HepG2 (cell line): ENCODE data around the gene INO80C. TPM values are rescaled to one million over a fixed set of nuclear protein-coding genes. Genes with fewer than 3 reads are reported as not detected.

Experiments
- ATF7-NPFF ChIP-seq: sonication (generic); formaldehyde crosslinking; IDR thresholded peaks from 2 replicates; pipeline ENCODE4 v1.8.1; 2023; ENCODE audit warnings: mild to moderate bottlenecking, low read depth, missing genetic modification reagents, moderate library complexity
- EP300 ChIP-seq, 3 experiments: sonication (generic) in 1 of 3; formaldehyde crosslinking in 1 of 3; IDR thresholded peaks; 2 replicates each; pipeline versions ENCODE4 v1.5.1 to v1.6.1; 2011 to 2020; ENCODE audit warnings: low read depth in 2 of 3, low read length in 2 of 3, borderline replicate concordance in 1 of 3, improper control_type of control experiment in 1 of 3, mild to moderate bottlenecking in 1 of 3, missing genetic modification reagents in 1 of 3, moderate library complexity in 1 of 3
- EZH2 ChIP-seq: conservative IDR thresholded peaks from 2 replicates; pipeline ENCODE4 v1.6.1; 2012; ENCODE audit warnings: mild to moderate bottlenecking, low read depth, low read length, moderate library complexity
- HDAC2 ChIP-seq: sonication (generic); formaldehyde crosslinking; IDR thresholded peaks from 2 replicates; pipeline ENCODE4 v1.4.0; 2020; ENCODE audit warnings: missing genetic modification reagents
- NONO ChIP-seq, 2 experiments: fragments of 450-650 bp in 1 of 2; sonication (generic) in 1 of 2; formaldehyde crosslinking in 1 of 2; IDR thresholded peaks in 1 of 2; conservative IDR thresholded peaks in 1 of 2; 2 replicates each; pipeline versions ENCODE4 v1.6.1 to v1.8.0; 2017 to 2022; ENCODE audit warnings: mild to moderate bottlenecking in 1 of 2, missing genetic modification reagents in 1 of 2, moderate library complexity in 1 of 2
- PAXIP1 ChIP-seq: sonication (generic); formaldehyde crosslinking; conservative IDR thresholded peaks from 2 replicates; pipeline ENCODE4 v1.4.0; 2020; ENCODE audit warnings: mild to moderate bottlenecking, missing genetic modification reagents, moderate library complexity
- RERE ChIP-seq: IDR thresholded peaks from 2 replicates; pipeline ENCODE4 v1.6.1; 2016; ENCODE audit warnings: low read depth, missing genetic modification reagents, missing compliant biosample characterization
- RFX3 ChIP-seq: IDR thresholded peaks from 2 replicates; pipeline ENCODE4 v1.6.1; 2016; ENCODE audit warnings: missing biosample characterization, missing genetic modification reagents
- SALL1 ChIP-seq: sonication (generic); formaldehyde crosslinking; IDR thresholded peaks from 2 replicates; pipeline ENCODE4 v1.8.0; 2022; ENCODE audit warnings: mild to moderate bottlenecking, missing genetic modification reagents
- TP53 ChIP-seq: sonication (generic); formaldehyde crosslinking; conservative IDR thresholded peaks from 2 replicates; pipeline ENCODE4 v1.4.0; 2020; ENCODE audit warnings: missing genetic modification reagents
- YY1 ChIP-seq: IDR thresholded peaks from 2 replicates; pipeline ENCODE4 v1.6.1; 2011; ENCODE audit warnings: low read length, low read depth, moderate library complexity, mild to moderate bottlenecking; ENCODE audit not compliant: insufficient read depth, insufficient replicate concordance
- ZBTB20 ChIP-seq: sonication (generic); formaldehyde crosslinking; IDR thresholded peaks from 2 replicates; pipeline ENCODE4 v1.8.1; 2023; ENCODE audit warnings: missing genetic modification reagents, low read depth, mild to moderate bottlenecking, borderline replicate concordance
- ZFP62 ChIP-seq: sonication (generic); formaldehyde crosslinking; IDR thresholded peaks from 2 replicates; pipeline ENCODE4 v1.4.0; 2020; ENCODE audit warnings: missing genetic modification reagents
- ZGPAT ChIP-seq: IDR thresholded peaks from 2 replicates; pipeline ENCODE4 v1.6.1; 2016; ENCODE audit warnings: mild to moderate bottlenecking
- ZNF232 ChIP-seq: sonication (generic); formaldehyde crosslinking; IDR thresholded peaks from 2 replicates; pipeline ENCODE4 v1.4.0; 2020; ENCODE audit warnings: missing genetic modification reagents, borderline replicate concordance
- ZNF253 ChIP-seq: sonication (generic); formaldehyde crosslinking; IDR thresholded peaks from 2 replicates; pipeline ENCODE4 v1.8.0; 2022; ENCODE audit warnings: mild to moderate bottlenecking, missing genetic modification reagents, borderline replicate concordance
- ZNF441 ChIP-seq: sonication (generic); formaldehyde crosslinking; IDR thresholded peaks from 2 replicates; pipeline ENCODE4 v1.7.0; 2021; ENCODE audit warnings: missing genetic modification reagents, borderline replicate concordance
- polyA plus RNA-seq, 8 experiments: library from polyadenylated mRNA; depleted of rRNA in 3 of 8; stranded (reverse) in 7 of 8; unstranded in 1 of 8; fragments of >200 nt; fragmentation: Illumina TruSeq in 4 of 8; extraction: Trizol in 4 of 8; gene quantifications; 2 replicates each; pipeline versions ENCODE4 v1.2.1 to v1.2.3, GENCODE V29; 2011 to 2016; ENCODE audit warnings: low read depth in 4 of 8, missing spikeins in 1 of 8, mixed read lengths in 1 of 8; ENCODE audit not compliant: insufficient read depth in 1 of 8
- total RNA-seq, 5 experiments: library from RNA; depleted of rRNA; stranded (reverse); fragments of >200 nt; fragmentation: Illumina TruSeq; extraction: Trizol; gene quantifications; 2 replicates each; pipeline ENCODE4 v1.2.3, GENCODE V29; 2016; ENCODE audit warnings: low read depth in 1 of 5

The INO80C gene
- total and polyA plus RNA-seq, 2 of the 13 experiments (the other 11 are each of a cell fraction or from before 2014, with no cell fraction given): 8.2 to 15.4 TPM

- peak; percentile 61 for TF ChIP-seq HDAC2 (CRISPR knock-in tag)
- TF ChIP-seq RFX3 (CRISPR knock-in tag): no peak
- no peak for TF ChIP-seq ZFP62
- TF ChIP-seq EZH2: no peak
- TF ChIP-seq YY1: no peak
- TF ChIP-seq SALL1: peak; percentile 94
- 0 out of 2 replicates have a peak, but pooled peaks have one; percentile 38 for TF ChIP-seq RERE
- TF ChIP-seq ZNF253: no peak
- no peak for TF ChIP-seq NONO (IDR thresholded peaks at IDR 0.05)
- no peak for TF ChIP-seq NONO (CRISPR knock-in tag; conservative IDR thresholded peaks at IDR 0.05)
- TF ChIP-seq ZBTB20 (CRISPR knock-in tag): no peak
- no peak for TF ChIP-seq TP53 (CRISPR knock-in tag)
- peak; percentile 75 for TF ChIP-seq PAXIP1 (CRISPR knock-in tag)
- TF ChIP-seq ZNF441: no peak
- TF ChIP-seq ZNF232 (CRISPR knock-in tag): no peak
- peak; percentile 59 for TF ChIP-seq ZGPAT (CRISPR knock-in tag)
- TF ChIP-seq ATF7-NPFF (CRISPR knock-in tag): no peak
- peak in 1 of 2 experiments; percentile 53; a peak in 2 of 4 replicates for TF ChIP-seq EP300 (IDR thresholded peaks at IDR 0.05; ENCODE audit: low read depth in 2 of 2, low read length in 2 of 2)
- peak; percentile 76; the same call in 1 of the 2 replicates for TF ChIP-seq EP300 (CRISPR knock-in tag; IDR thresholded peaks at IDR 0.05; ENCODE audit: borderline replicate concordance)
These were observed 19.0 kb downstream of the INO80C start (continued) for GRCh38 chr18:35478520-35479435.
